ENCODE results near the gene NRP1. TPM values are rescaled to one million over a fixed set of nuclear protein-coding genes. Genes with fewer than 3 reads are reported as not detected.

The NRP1 gene
- total RNA-seq, 1 experiment from 2014 or later = 3.0 TPM

DNA sequence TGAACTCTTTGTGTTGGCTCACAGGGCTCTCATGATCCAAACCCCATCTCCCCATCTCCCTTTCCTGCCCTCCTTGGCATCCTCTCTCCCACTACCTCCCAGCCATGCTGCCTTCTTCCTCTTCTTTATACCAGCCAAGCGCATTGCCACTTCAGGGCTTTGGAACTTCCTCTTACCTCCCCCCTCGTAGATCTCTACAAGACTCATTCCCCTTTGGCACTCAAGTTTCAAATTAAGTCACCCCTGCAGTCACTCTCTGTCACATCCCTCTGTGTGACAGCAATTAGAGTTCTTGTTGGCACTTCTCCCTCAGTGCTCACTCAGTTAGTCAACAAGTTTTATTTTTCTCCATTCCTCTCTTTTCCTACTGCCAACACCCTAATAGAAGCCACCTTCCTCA lies 20.8 kb upstream of the NRP1 start:
- ChIA-PET POLR2A (interaction anchor here (0.6 kb wide), 1 partner anchor 32 kb away, joined by 4 read pairs; no protein-coding TSS in a partner anchor), CTCF (no interaction called here)
- Mint-ChIP-seq H3K4me1 (no peaks in the 10 kb centered on the region), H3K27me3 (ENCODE audit: low read depth) (no peaks in the 10 kb centered on the region), H3K9me3 (peaks cover 8% of the 10 kb centered on the region), H3K27ac (no peak overlapping the region), H3K36me3 (no peaks in the 10 kb centered on the region), H3K4me3 (no peak overlapping the region)
- TF ChIP-seq FOXP4 (CRISPR knock-in tag; IDR thresholded peaks at IDR 0.05) (no peak), KAT7 (CRISPR knock-in tag; IDR thresholded peaks at IDR 0.05; ENCODE audit: borderline replicate concordance) (no peak), ZNF121 (CRISPR knock-in tag; IDR thresholded peaks at IDR 0.05) (no peak), NFATC4 (CRISPR knock-in tag; IDR thresholded peaks at IDR 0.05) (no peak), ZNF416 (CRISPR knock-in tag; IDR thresholded peaks at IDR 0.05) (no peak), ATF6 (CRISPR knock-in tag; IDR thresholded peaks at IDR 0.05) (no peak)
- TF ChIP-seq, protein P1, sequence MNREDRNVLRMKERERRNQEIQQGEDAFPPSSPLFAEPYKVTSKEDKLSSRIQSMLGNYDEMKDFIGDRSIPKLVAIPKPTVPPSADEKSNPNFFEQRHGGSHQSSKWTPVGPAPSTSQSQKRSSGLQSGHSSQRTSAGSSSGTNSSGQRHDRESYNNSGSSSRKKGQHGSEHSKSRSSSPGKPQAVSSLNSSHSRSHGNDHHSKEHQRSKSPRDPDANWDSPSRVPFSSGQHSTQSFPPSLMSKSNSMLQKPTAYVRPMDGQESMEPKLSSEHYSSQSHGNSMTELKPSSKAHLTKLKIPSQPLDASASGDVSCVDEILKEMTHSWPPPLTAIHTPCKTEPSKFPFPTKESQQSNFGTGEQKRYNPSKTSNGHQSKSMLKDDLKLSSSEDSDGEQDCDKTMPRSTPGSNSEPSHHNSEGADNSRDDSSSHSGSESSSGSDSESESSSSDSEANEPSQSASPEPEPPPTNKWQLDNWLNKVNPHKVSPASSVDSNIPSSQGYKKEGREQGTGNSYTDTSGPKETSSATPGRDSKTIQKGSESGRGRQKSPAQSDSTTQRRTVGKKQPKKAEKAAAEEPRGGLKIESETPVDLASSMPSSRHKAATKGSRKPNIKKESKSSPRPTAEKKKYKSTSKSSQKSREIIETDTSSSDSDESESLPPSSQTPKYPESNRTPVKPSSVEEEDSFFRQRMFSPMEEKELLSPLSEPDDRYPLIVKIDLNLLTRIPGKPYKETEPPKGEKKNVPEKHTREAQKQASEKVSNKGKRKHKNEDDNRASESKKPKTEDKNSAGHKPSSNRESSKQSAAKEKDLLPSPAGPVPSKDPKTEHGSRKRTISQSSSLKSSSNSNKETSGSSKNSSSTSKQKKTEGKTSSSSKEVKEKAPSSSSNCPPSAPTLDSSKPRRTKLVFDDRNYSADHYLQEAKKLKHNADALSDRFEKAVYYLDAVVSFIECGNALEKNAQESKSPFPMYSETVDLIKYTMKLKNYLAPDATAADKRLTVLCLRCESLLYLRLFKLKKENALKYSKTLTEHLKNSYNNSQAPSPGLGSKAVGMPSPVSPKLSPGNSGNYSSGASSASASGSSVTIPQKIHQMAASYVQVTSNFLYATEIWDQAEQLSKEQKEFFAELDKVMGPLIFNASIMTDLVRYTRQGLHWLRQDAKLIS (CRISPR knock-in tag; IDR thresholded peaks at IDR 0.05; ENCODE audit: borderline replicate concordance) = no peak
- TF ChIP-seq, protein P2, sequence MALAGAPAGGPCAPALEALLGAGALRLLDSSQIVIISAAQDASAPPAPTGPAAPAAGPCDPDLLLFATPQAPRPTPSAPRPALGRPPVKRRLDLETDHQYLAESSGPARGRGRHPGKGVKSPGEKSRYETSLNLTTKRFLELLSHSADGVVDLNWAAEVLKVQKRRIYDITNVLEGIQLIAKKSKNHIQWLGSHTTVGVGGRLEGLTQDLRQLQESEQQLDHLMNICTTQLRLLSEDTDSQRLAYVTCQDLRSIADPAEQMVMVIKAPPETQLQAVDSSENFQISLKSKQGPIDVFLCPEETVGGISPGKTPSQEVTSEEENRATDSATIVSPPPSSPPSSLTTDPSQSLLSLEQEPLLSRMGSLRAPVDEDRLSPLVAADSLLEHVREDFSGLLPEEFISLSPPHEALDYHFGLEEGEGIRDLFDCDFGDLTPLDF (CRISPR knock-in tag; IDR thresholded peaks at IDR 0.05) = no peak
- TF ChIP-seq, protein P3, sequence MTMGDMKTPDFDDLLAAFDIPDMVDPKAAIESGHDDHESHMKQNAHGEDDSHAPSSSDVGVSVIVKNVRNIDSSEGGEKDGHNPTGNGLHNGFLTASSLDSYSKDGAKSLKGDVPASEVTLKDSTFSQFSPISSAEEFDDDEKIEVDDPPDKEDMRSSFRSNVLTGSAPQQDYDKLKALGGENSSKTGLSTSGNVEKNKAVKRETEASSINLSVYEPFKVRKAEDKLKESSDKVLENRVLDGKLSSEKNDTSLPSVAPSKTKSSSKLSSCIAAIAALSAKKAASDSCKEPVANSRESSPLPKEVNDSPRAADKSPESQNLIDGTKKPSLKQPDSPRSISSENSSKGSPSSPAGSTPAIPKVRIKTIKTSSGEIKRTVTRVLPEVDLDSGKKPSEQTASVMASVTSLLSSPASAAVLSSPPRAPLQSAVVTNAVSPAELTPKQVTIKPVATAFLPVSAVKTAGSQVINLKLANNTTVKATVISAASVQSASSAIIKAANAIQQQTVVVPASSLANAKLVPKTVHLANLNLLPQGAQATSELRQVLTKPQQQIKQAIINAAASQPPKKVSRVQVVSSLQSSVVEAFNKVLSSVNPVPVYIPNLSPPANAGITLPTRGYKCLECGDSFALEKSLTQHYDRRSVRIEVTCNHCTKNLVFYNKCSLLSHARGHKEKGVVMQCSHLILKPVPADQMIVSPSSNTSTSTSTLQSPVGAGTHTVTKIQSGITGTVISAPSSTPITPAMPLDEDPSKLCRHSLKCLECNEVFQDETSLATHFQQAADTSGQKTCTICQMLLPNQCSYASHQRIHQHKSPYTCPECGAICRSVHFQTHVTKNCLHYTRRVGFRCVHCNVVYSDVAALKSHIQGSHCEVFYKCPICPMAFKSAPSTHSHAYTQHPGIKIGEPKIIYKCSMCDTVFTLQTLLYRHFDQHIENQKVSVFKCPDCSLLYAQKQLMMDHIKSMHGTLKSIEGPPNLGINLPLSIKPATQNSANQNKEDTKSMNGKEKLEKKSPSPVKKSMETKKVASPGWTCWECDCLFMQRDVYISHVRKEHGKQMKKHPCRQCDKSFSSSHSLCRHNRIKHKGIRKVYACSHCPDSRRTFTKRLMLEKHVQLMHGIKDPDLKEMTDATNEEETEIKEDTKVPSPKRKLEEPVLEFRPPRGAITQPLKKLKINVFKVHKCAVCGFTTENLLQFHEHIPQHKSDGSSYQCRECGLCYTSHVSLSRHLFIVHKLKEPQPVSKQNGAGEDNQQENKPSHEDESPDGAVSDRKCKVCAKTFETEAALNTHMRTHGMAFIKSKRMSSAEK (CRISPR knock-in tag; IDR thresholded peaks at IDR 0.05; ENCODE audit: borderline replicate concordance) = no peak
- TF ChIP-seq, protein P4, sequence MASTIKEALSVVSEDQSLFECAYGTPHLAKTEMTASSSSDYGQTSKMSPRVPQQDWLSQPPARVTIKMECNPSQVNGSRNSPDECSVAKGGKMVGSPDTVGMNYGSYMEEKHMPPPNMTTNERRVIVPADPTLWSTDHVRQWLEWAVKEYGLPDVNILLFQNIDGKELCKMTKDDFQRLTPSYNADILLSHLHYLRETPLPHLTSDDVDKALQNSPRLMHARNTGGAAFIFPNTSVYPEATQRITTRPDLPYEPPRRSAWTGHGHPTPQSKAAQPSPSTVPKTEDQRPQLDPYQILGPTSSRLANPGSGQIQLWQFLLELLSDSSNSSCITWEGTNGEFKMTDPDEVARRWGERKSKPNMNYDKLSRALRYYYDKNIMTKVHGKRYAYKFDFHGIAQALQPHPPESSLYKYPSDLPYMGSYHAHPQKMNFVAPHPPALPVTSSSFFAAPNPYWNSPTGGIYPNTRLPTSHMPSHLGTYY (CRISPR knock-in tag; IDR thresholded peaks at IDR 0.05) = no peak
- no peak for DNase-seq (ENCODE audit: low spot score)
- no peak for ATAC-seq

All from WTC11 (cell line).